Endothelial cell of umbilical vein (primary cell): ENCODE measurements around the gene ZNFX1.

Experiments used
- EZH2 ChIP-seq: IDR thresholded peaks from 2 replicates; pipeline ENCODE4 v1.6.1; 2012; ENCODE audit warnings: borderline replicate concordance, low read depth, mild to moderate bottlenecking, moderate library complexity, low read length, inconsistent platforms; ENCODE audit not compliant: severe bottlenecking
- FOS ChIP-seq: IDR thresholded peaks from 2 replicates; pipeline ENCODE4 v1.6.1; 2011; ENCODE audit warnings: mild to moderate bottlenecking, low read length, moderate library complexity, borderline replicate concordance; ENCODE audit not compliant: insufficient read depth
- POLR2A ChIP-seq: IDR thresholded peaks from 2 replicates; pipeline ENCODE4 v1.6.1; 2012; ENCODE audit warnings: low read depth, mild to moderate bottlenecking, control low read depth, low read length
- TF ChIP-seq, protein P1 (sequence below), 2 donors: IDR thresholded peaks; 1 replicate in 1 of 2; 2 replicates in 1 of 2; pipeline ENCODE4 v1.5.1; 2011; ENCODE audit warnings: low read length in 2 of 2, mild to moderate bottlenecking in 2 of 2, moderate library complexity in 2 of 2, control low read depth in 1 of 2, inconsistent platforms in 1 of 2, low read depth in 1 of 2; ENCODE audit not compliant: insufficient read depth in 1 of 2; ENCODE audit errors: extremely low read depth in 1 of 2

DNA sequence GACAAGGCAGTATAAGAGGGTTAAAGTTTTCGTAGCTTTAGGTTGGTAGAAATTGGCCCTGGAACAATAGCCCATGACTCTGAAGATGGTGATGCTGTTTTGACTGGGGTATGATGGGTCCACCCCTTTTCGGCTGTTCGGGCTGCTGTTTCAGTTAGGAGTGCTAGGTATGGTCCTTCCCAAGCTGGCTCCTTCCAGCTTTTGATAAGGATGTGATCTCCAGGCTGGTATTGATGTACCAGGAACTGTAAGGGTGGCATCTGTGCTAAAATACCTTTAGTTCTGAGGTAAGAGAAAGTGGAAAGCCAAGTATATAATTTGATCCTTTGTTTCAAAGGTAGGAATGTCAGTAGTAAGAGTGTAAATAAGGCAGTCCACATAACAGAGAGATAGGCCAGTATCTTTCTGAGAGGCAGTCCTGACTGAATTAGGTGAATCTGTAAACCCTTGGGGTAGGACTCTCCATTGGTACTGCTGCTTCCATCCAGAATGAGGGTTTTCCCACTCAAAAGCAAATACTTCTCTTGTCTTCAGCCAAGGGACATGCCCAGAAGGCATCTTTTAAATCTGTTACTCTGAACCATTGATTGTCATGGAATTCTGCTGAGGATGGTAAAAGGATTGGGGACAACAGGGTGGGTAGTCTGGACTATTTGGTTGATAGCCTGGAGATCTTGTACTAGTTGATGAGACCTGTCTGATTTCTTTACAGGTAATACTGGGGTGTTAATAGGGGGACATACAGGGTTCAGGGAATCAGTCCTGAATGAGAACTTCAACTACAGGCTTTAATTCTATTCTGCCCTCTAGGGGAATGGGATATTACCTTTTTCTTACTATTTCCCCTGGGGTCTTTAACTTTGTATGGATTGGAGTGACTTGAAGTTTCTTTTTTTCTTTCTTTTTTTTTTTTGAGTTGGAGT is 6.1 kb upstream of the ZNFX1 start:
- TF ChIP-seq, protein P1, sequence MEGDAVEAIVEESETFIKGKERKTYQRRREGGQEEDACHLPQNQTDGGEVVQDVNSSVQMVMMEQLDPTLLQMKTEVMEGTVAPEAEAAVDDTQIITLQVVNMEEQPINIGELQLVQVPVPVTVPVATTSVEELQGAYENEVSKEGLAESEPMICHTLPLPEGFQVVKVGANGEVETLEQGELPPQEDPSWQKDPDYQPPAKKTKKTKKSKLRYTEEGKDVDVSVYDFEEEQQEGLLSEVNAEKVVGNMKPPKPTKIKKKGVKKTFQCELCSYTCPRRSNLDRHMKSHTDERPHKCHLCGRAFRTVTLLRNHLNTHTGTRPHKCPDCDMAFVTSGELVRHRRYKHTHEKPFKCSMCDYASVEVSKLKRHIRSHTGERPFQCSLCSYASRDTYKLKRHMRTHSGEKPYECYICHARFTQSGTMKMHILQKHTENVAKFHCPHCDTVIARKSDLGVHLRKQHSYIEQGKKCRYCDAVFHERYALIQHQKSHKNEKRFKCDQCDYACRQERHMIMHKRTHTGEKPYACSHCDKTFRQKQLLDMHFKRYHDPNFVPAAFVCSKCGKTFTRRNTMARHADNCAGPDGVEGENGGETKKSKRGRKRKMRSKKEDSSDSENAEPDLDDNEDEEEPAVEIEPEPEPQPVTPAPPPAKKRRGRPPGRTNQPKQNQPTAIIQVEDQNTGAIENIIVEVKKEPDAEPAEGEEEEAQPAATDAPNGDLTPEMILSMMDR (IDR thresholded peaks at IDR 0.05; ENCODE audit: extremely low read depth in 1 of 2, insufficient read depth in 1 of 2, low read depth in 1 of 2, low read length in 2 of 2): no peak
- TF ChIP-seq EZH2 (no peak), POLR2A (peak; percentile 19), FOS (no peak)
